Kidney (tissue), 14 donors: ENCODE results near the gene UROS. TPM values are rescaled to one million over a fixed set of nuclear protein-coding genes. Genes with fewer than 3 reads are reported as not detected.

ENCODE experiments used
- DNase-seq, 5 donors: peaks; one replicate each; pipeline ENCODE4 v3.0.0-alpha.2; 2013 to 2020
- FAIRE-seq: peaks from 2 replicates; lab custom pipeline; 2012; peaks lifted over from hg19 to GRCh38; lab: Jason Lieb, UNC
- H3K27ac ChIP-seq, 2 donors: one replicate each; pipeline ENCODE4 v1.7.0; 2013; ENCODE audit warnings: low read depth in 2 of 2, low read length in 2 of 2, inconsistent platforms in 1 of 2
- H3K27me3 ChIP-seq: one replicate; pipeline ENCODE4 v1.7.1; 2013; ENCODE audit warnings: low read length, inconsistent platforms; ENCODE audit not compliant: control insufficient read depth, insufficient read depth
- H3K36me3 ChIP-seq, 3 donors: one replicate each; pipeline versions ENCODE4 v1.7.0 to v1.7.1; 2013; ENCODE audit warnings: low read length in 3 of 3, control low read depth in 1 of 3, inconsistent platforms in 1 of 3; ENCODE audit not compliant: insufficient read depth in 3 of 3, control insufficient read depth in 2 of 3
- H3K4me1 ChIP-seq, 3 donors: one replicate each; pipeline versions ENCODE4 v1.7.0 to v1.7.1; 2013; ENCODE audit warnings: low read length in 3 of 3, inconsistent platforms in 1 of 3, low read depth in 1 of 3; ENCODE audit not compliant: control insufficient read depth in 2 of 3, insufficient read depth in 2 of 3
- H3K4me3 ChIP-seq, 3 donors: one replicate each; pipeline versions ENCODE4 v1.7.0 to v1.8.1; 2013; ENCODE audit warnings: low read length in 3 of 3, control low read depth in 1 of 3, inconsistent platforms in 1 of 3
- H3K9ac ChIP-seq, 3 donors: one replicate each; pipeline versions ENCODE4 v1.7.0 to v1.7.1; 2013; ENCODE audit warnings: low read length in 3 of 3, control low read depth in 1 of 3, inconsistent platforms in 1 of 3
- H3K9me3 ChIP-seq, 3 donors: one replicate each; pipeline versions ENCODE4 v1.7.0 to v1.7.1; 2013; ENCODE audit warnings: low read length in 3 of 3, control low read depth in 1 of 3, inconsistent platforms in 1 of 3; ENCODE audit not compliant: control insufficient read depth in 2 of 3, insufficient read depth in 1 of 3
- CTCF ChIP-seq: IDR thresholded peaks from 3 replicates; pipeline ENCODE4 v1.5.1; 2012; ENCODE audit warnings: mild to moderate bottlenecking, moderate library complexity, borderline replicate concordance; ENCODE audit not compliant: insufficient read depth; ENCODE audit errors: extremely low read depth
- intact Hi-C: fragments of 100-400 bp; cut with DNase I; formaldehyde crosslinking; loops from one replicate; pipeline ENCODE4 v1.11.1; 2022
- polyA plus RNA-seq: library from polyadenylated mRNA; stranded (reverse); fragments of 350-450 nt; fragmentation: Illumina TruSeq; extraction: RNeasy Lipid Tissue Mini Kit (QIAGEN cat#74804); gene quantifications from one replicate; pipeline ENCODE4 v1.2.3, GENCODE V29; 2014; ENCODE audit warnings: low read depth, low replicate concordance; ENCODE audit not compliant: insufficient read depth
- total RNA-seq: library from RNA; stranded (reverse); fragmentation: NEBNext Ultra II Directional; extraction: Animal tissue kit (Norgen Biotek cat#: 25700); gene quantifications from one replicate; pipeline ENCODE4 v1.2.1, GENCODE V29; 2021
- donor health status: control.
- donor health status: control.
- donor health status: control.
- donor health status: control.
- donor health status: control.
- donor health status: DM: yes; HTN: yes; CAD: no.
- donor health status: Normal renal cell carcinoma (clear cell type).

UROS gene
- total and polyA plus RNA-seq, 2 donors from 2014 or later = 42.1 to 81.7 TPM

GRCh38 chr10:125850766-125851731, 28.0 kb upstream of the UROS start:
- FAIRE-seq (no peak), DNase-seq (no peak)
- intact Hi-C loops = no loop called here
- no peaks in the 10 kb centered on the region for H3K27me3 ChIP-seq
- no peaks in the 10 kb centered on the region for H3K9me3 ChIP-seq
- no peaks in the 10 kb centered on the region for H3K4me1 ChIP-seq
- H3K27ac ChIP-seq = no peak overlapping the region
- H3K4me3 ChIP-seq = no peak overlapping the region
- peaks cover 0 to 26% (median 23%) of the 10 kb centered on the region in 3 donors for H3K36me3 ChIP-seq
- no peak overlapping the region for H3K9ac ChIP-seq
- no peak for TF ChIP-seq CTCF

DNA sequence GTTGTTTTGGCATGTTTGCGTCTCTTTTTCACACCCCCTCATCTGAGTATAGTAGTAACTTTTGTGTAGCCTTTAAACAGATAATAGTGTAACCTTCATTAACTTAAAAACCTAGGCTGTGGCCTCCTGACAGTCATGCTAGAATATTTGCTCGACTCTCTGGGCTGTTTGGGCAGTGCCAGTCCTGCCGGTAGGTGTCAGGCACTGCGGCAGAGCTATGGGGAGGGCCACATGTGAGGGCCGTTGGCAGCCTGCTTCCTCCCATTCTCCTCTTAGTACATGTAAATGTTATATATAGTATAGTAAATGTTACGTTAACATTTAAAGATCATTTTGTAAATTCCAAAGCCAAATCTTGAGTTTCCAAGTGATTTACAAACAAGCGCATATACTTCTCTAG, 26.4 kb upstream of the UROS start:
- Histone ChIP-seq H3K27me3 (no peaks in the 10 kb centered on the region), H3K9ac (no peak overlapping the region), H3K9me3 (no peaks in the 10 kb centered on the region), H3K27ac (no peak overlapping the region), H3K4me3 (no peak overlapping the region), H3K4me1 (no peaks in the 10 kb centered on the region), H3K36me3 (peaks cover 0 to 26% (median 23%) of the 10 kb centered on the region in 3 donors)
- intact Hi-C loops = no loop called here
- DNase-seq (no peak), FAIRE-seq (no peak)
- TF ChIP-seq CTCF = no peak

- no peaks in the 10 kb centered on the region for H3K9me3 ChIP-seq
- no peak overlapping the region for H3K4me3 ChIP-seq
- H3K27ac ChIP-seq = no peak overlapping the region
- TF ChIP-seq CTCF = no peak
- no peaks in the 10 kb centered on the region for H3K4me1 ChIP-seq
- H3K9ac ChIP-seq = no peak overlapping the region
- intact Hi-C loops = no loop called here
- H3K27me3 ChIP-seq = no peaks in the 10 kb centered on the region
- no peak for DNase-seq
- FAIRE-seq = no peak
- peaks cover 0 to 26% (median 23%) of the 10 kb centered on the region in 3 donors for H3K36me3 ChIP-seq
Observed at GRCh38 chr10:125848857-125849256, 25.8 kb upstream of the UROS start.
